Measurements from ENCODE around the gene ITGB1BP2. TPM values are rescaled to one million over a fixed set of nuclear protein-coding genes. Genes with fewer than 3 reads are reported as not detected.
"Not testable (repeated sequence)": the region's sequence is repeated elsewhere in the genome, so short reads cannot be mapped to it uniquely, and the experiment has no call there.

ITGB1BP2 gene
- total RNA-seq, 1 donor from 2014 or later, result 2.8 TPM

DNA sequence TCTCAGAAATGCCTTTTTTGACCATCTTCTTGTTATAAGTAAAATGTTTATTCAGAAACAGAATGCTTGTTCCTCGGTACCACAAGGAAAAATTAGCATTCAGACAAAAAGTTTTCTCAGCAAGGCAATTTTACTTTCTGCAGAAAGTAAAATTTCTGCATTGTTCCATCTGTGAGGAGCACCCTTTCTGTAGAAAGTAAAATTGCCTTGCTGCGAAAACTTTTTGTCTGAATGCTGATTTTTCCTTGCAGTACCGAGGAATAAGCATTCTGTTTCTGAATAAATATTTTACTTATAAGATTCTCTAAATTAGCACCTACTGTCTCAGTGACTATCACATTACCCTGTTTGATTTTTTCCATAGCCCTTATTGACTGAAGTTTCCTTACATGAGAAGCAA lies 24.8 kb downstream of the ITGB1BP2 start:
- TF ChIP-seq, protein P1, sequence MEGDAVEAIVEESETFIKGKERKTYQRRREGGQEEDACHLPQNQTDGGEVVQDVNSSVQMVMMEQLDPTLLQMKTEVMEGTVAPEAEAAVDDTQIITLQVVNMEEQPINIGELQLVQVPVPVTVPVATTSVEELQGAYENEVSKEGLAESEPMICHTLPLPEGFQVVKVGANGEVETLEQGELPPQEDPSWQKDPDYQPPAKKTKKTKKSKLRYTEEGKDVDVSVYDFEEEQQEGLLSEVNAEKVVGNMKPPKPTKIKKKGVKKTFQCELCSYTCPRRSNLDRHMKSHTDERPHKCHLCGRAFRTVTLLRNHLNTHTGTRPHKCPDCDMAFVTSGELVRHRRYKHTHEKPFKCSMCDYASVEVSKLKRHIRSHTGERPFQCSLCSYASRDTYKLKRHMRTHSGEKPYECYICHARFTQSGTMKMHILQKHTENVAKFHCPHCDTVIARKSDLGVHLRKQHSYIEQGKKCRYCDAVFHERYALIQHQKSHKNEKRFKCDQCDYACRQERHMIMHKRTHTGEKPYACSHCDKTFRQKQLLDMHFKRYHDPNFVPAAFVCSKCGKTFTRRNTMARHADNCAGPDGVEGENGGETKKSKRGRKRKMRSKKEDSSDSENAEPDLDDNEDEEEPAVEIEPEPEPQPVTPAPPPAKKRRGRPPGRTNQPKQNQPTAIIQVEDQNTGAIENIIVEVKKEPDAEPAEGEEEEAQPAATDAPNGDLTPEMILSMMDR (IDR thresholded peaks at IDR 0.05; ENCODE audit: unreplicated experiment), result no peak
- no peaks in the 10 kb centered on the region for H3K4me1 Mint-ChIP-seq (ENCODE audit: unreplicated experiment)
- H3K27me3 Mint-ChIP-seq (ENCODE audit: unreplicated experiment), result peaks cover 1% of the 10 kb centered on the region
- H3K36me3 Mint-ChIP-seq (ENCODE audit: low read depth, unreplicated experiment), result peaks cover 21% of the 10 kb centered on the region
- no peak overlapping the region for H3K27ac Mint-ChIP-seq (ENCODE audit: unreplicated experiment)
- H3K9me3 Mint-ChIP-seq (ENCODE audit: unreplicated experiment), result no peaks in the 10 kb centered on the region
- no peak overlapping the region for H3K4me3 Mint-ChIP-seq (ENCODE audit: unreplicated experiment)
- no peak for DNase-seq (ENCODE audit: low spot score)

DNA sequence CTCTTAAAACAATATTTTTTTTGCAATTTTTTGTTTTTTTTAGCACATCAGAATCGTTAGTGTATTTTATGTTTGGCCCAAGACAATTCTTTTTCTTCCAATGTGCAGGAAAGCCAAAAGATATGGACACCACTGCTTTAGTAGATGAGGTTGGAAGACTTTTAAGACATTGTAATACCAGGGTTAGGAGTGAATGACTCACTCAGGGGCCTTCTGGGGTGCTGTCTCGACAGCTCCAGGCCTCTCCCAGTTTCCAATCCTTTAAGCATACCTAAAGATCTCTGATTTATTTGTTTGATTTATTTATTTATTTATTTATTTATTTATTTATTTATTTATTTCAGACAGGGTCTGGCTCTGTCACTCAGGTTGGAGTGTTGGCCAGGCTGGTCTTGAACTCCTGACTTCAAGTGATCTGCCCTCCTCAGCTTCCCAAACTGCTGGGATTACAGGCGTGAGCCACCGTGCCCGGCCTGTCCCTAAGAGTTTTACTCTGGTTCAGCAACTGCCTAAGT lies 47.7 kb downstream of the ITGB1BP2 start:
- not testable (repeated sequence) for H3K36me3 Mint-ChIP-seq (ENCODE audit: low read depth, unreplicated experiment); H3K4me3 Mint-ChIP-seq (ENCODE audit: unreplicated experiment); H3K4me1 Mint-ChIP-seq (ENCODE audit: unreplicated experiment); H3K9me3 Mint-ChIP-seq (ENCODE audit: unreplicated experiment); H3K27me3 Mint-ChIP-seq (ENCODE audit: unreplicated experiment); DNase-seq (ENCODE audit: low spot score); H3K27ac Mint-ChIP-seq (ENCODE audit: unreplicated experiment)

DNA sequence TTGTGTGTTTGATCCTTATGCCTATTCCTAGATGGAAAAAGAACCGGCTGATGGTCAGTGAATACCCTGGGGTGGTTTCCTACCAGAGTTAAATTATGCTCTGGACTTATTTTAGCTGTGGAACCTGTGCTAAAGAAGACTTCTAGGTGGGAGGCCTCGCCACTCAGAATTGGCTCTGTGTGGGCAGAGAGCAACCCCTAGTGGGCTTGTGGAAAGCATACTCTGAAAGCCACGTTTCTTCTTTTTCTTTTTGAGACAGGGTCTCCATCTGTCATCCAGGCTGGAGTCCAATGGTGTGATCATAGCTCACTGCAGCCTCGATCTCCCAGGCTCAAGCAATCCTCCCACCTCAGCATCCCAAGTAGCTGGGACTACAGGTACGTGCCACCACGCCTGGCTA lies 48.3 kb downstream of the ITGB1BP2 start:
- not testable (repeated sequence) for H3K9me3 Mint-ChIP-seq (ENCODE audit: unreplicated experiment); H3K4me3 Mint-ChIP-seq (ENCODE audit: unreplicated experiment); H3K27me3 Mint-ChIP-seq (ENCODE audit: unreplicated experiment); DNase-seq (ENCODE audit: low spot score); H3K27ac Mint-ChIP-seq (ENCODE audit: unreplicated experiment); H3K36me3 Mint-ChIP-seq (ENCODE audit: low read depth, unreplicated experiment); H3K4me1 Mint-ChIP-seq (ENCODE audit: unreplicated experiment)

DNA sequence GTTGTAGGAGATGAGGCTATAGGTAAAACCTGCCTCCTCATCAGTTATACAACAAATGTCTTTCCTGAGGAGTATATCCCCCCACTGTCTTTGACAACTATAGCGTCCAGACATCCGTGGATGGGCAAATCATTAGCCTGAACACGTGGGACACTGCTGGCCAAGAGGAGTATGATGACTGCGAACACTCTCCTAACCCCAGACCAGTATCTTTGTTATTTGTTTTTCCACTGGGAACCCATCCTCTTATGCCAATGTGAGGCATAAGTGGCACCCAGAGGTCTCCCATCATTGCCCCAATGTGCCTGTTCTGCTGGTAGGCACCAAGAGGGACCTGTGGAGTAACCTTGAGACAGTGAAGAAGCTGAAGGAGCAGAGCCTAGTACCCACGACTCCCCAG lies 50.9 kb downstream of the ITGB1BP2 start:
- DNase-seq (ENCODE audit: low spot score); H3K27me3 Mint-ChIP-seq (ENCODE audit: unreplicated experiment); H3K36me3 Mint-ChIP-seq (ENCODE audit: low read depth, unreplicated experiment); H3K4me3 Mint-ChIP-seq (ENCODE audit: unreplicated experiment); H3K9me3 Mint-ChIP-seq (ENCODE audit: unreplicated experiment); H3K4me1 Mint-ChIP-seq (ENCODE audit: unreplicated experiment); H3K27ac Mint-ChIP-seq (ENCODE audit: unreplicated experiment): not testable (repeated sequence)

Other genes starting within 250 kb of the ITGB1BP2 start
- 95.0 TPM for gene SNX12, start 233.4 kb upstream of the ITGB1BP2 start, total RNA-seq (ENCODE audit: unreplicated experiment)
- 16.4 TPM for gene FOXO4, start 205.9 kb upstream of the ITGB1BP2 start, total RNA-seq (ENCODE audit: unreplicated experiment)
- not detected for gene CXorf65, start 195.0 kb upstream of the ITGB1BP2 start, total RNA-seq (ENCODE audit: unreplicated experiment)
- not detected for gene IL2RG, start 190.2 kb upstream of the ITGB1BP2 start, total RNA-seq (ENCODE audit: unreplicated experiment)
- gene MED12, start 183.2 kb upstream of the ITGB1BP2 start, total RNA-seq (ENCODE audit: unreplicated experiment), result 128 TPM
- 1.7 TPM for gene NLGN3, start 156.9 kb upstream of the ITGB1BP2 start, total RNA-seq (ENCODE audit: unreplicated experiment)
- gene GJB1, start 78.5 kb upstream of the ITGB1BP2 start, total RNA-seq (ENCODE audit: unreplicated experiment), result not detected
- 78.1 TPM for gene ZMYM3, start 47.6 kb upstream of the ITGB1BP2 start, total RNA-seq (ENCODE audit: unreplicated experiment)
- gene NONO, start 18.1 kb upstream of the ITGB1BP2 start, total RNA-seq (ENCODE audit: unreplicated experiment), result 549 TPM
- gene TAF1, start 64.6 kb downstream of the ITGB1BP2 start, total RNA-seq (ENCODE audit: unreplicated experiment), result 50.6 TPM
- gene OGT, start 231.4 kb downstream of the ITGB1BP2 start, total RNA-seq (ENCODE audit: unreplicated experiment), result 139 TPM

All from endothelial cell (in vitro differentiated cells).